GM18499 (cell line): ENCODE results near the gene APCDD1L.
"Not testable (repeated sequence)": the region's sequence is repeated elsewhere in the genome, so short reads cannot be mapped to it uniquely, and the experiment has no call there.

Experiments
- ATAC-seq: cut with Tn5 transposase; IDR thresholded peaks from one replicate; pipeline ENCODE4 v1.9.1; 2021; ENCODE audit warnings: moderate number of reproducible peaks; ENCODE audit not compliant: insufficient read depth, unreplicated experiment

APCDD1L gene

DNA sequence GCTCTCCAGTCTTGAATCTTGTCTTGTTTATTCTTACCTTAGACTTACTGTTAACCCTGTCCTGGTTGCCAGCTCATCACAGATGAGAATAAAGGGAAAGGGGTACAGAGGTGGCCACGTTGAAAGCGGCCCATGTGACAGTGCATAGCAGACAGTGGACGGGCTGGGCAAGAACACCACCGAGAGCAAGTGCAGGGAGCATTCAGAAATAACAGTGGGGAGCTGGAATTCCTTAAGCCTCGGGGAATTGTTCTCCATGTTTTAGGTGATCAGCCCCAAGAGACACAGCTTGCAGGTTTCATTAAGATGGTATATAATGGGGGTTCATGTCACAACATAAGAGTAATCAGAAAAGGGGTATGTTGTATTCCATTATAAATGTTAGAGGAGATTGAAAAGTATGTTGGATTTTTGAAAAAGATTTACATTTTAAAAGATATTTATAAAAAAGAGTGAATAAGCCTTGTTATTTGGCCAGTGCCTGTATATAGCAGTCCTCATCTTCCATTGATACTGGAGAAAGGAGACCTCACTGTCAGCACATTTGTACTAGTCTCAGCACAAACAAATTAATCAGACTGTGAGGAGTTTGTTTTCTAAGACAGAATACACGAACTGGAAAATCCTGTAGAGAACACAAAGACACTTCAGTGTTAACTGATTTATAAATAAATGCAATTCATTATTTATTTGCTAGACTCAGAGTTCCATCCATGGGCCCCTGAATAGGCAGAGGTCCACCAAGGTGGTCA lies 90.8 kb downstream of the APCDD1L start:
- ATAC-seq: no peak

DNA sequence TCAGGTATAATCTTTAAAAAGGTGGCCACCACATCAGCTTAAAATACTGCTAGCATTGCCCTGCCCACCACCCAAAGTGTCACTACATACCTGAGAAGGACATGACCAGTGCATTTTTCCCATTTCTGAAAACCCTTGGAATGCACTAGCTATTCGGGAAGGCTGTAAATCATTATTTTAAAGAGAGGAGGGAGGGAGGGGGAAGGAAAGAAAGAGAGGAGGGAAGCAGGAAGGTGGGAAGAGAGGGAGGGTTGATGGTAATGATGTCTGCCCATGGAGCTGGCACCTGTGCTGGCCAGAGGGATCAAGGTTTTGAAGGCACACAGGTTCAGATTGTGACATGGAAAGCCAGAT lies 93.7 kb downstream of the APCDD1L start:
- ATAC-seq: no peak

DNA sequence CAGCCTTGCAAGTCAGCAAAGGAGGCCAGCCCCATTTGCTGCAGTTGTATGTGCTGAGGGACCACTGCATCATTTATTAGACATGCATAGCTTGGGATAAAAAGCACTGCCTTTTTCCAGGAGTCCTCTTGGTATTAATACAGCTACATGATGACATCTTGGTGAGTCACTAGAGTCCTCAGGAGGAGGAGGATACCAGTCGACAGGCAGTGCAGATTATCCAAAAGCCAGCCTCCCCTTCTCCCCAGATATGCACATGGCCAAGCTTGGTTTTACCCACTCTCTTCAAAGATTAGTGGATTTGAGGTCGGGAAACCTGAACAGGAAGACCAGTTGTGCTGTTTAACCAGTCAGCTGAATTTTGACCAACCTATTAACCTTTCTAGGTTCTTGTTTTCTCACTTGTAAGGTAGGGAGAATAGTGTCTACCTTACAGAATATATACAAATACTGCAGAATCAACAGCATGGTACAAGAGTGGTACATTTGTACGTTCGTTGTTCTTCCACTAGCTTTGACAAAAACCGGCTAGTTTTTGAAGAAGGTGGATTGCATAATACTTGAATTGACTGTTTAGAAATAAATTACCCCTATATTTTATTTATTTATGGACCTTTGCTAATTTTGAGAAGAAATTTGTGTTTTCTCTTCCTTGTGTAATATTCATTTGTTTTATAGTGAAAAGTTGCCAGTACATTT lies 94.3 kb downstream of the APCDD1L start:
- no peak for ATAC-seq

DNA sequence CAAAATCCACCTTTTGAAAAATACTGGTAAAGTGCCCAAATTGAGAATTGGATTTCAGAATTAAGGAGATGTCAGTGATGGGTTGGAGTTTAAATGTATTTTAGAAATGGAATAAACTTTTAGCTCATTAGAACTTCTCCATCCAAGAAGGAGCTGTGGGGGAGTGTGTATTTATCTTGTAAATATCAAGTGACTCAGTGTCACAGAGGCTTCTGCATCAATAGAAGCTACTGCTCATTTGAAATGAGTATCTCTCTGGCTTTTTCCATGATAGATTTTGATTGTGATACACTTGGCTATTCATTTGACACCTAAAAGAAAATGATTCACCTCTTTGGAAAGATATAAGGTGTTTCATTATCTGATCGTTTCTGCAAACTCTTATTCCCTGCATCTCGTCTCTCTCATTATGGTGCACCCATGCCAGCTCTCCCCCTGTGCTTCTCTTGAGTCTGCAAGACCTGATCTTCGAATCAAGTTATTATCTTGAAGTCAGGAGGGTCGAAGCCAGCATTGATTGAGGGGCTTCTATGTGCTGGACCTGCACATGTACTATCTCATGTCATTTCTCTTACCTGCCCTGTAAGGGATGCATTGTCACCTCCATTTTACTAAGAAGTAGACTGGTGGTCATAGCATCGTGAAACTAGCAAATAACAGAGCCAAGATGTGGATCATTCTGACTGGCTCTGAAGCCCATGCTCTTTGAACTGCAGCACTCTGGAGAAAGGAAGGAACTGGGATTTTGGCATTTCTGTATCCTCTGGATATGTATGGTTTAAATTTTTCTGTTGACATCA lies 96.0 kb downstream of the APCDD1L start:
- ATAC-seq: no peak

DNA sequence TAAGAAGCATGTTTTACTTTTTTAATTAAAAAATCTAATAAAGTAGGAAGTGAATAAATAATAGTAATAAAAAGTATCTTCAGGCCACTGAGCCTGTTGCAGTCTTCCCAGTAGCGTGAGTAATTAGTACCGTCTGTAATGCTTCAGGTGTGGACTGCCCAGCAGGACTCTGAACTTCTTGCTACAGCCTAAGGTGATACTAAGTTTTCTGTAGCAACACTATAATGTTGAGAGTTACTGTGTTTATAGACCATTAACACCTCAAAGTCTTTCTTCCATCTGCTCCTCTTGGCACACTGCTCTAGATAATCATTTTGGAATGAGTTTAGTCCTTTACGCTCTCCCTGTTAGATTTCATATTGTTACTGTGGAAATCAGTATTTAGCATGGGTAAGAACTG lies 97.8 kb downstream of the APCDD1L start:
- ATAC-seq: no peak

DNA sequence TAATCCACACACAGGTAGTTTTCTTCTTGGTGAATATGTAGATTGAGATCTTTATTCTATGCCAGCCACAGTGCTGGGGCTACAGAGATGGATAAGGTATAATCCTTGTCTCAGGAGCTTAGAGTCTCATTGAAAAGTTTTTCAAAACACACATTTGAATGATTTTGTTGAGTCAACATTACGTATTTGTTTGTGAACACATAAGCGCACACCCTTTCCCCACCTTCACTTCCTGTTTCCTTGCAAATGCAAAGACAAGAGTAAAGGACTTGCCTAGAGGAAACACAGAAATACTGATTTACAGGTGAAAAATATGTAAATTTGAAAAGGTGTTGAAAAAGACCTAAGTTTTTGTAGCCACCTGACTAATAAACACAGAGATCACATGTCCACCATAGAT lies 98.4 kb downstream of the APCDD1L start:
- no peak for ATAC-seq

DNA sequence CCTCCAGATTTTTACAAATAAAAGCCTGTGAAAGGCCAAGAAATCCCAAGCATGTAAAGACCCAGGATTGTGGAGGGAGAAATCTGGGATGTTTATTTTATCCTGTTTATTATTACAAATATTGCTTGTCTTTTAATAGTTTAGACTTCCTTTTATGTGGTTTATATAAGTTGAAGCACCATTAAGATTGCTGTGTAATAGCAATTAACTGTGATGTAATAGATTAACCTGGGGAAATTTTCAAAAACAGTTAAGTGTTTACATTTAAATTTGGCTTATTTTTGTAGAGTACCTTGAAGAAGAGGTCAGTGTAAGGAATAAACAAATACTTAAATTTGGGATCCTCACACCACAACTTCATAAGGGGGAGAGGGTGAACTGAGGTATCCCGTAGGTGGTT lies 99.1 kb downstream of the APCDD1L start:
- ATAC-seq: no peak

DNA sequence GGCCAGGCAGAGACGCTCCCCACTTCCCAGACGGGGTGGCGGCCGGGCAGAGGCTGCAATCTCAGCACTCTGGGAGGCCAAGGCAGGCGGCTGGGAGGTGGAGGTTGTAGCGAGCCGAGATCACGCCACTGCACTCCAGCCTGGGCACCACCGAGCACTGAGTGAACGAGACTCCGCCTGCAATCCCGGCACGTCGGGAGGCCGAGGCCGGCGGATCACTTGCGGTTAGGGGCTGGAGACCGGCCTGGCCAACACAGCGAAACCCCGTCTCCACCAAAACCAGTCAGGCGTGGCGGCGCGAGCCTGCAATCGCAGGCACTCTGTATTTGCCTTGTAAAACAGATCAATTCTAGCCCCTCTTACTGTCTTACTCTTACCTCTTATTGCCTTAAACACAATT lies 100.4 kb downstream of the APCDD1L start:
- not testable (repeated sequence) for ATAC-seq

DNA sequence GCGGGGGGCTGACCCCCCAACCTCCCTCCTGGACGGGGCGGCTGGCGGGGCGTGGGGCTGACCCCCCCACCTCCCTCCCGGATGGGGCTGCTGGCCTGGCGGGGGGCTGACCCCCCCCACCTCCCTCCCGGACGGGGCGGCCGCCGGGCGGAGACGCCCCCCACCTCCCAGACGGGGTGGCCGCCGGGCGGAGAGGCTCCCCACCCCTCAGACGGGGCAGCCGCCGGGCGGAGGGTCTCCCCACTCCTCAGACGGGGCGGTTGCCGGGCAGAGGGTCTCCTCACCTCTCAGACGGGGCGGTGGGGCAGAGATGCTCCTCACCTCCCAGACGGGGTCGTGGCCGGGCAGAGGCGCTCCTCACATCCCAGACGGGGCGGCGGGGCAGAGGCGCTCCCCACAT lies 101.0 kb downstream of the APCDD1L start:
- ATAC-seq: not testable (repeated sequence)
